HEK293T (cell line): ENCODE measurements around the gene ZIC4.

ENCODE experiments used
- CTCF ChIA-PET: fragments of 350-600 bp; formaldehyde crosslinking; extraction: SDS; loops from one replicate; lab custom pipeline; 2021; ENCODE audit warnings: antibody characterized with exemption, inconsistent platforms; lab: Yijun Ruan, JAX
- POLR2A ChIA-PET: fragments of 350-600 bp; formaldehyde crosslinking; extraction: SDS; loops from one replicate; lab custom pipeline; 2020; ENCODE audit warnings: antibody characterized with exemption, inconsistent platforms; lab: Yijun Ruan, JAX
- DNase-seq: peaks from one replicate; pipeline ENCODE4 v3.0.0; 2012; ENCODE audit warnings: mixed read lengths; ENCODE audit errors: extremely low spot score
- ARNT ChIP-seq: fragments of 450-650 bp; IDR thresholded peaks from 2 replicates; pipeline ENCODE4 v1.6.1; 2017; ENCODE audit warnings: mild to moderate bottlenecking
- BHLHE40 ChIP-seq: fragments of 450-650 bp; IDR thresholded peaks from 2 replicates; pipeline ENCODE4 v1.6.1; 2016; ENCODE audit warnings: mild to moderate bottlenecking, moderate library complexity, borderline replicate concordance
- CTBP1 ChIP-seq: fragments of 450-650 bp; IDR thresholded peaks from 2 replicates; pipeline ENCODE4 v1.6.1; 2016; ENCODE audit warnings: borderline replicate concordance
- ELF4 ChIP-seq: fragments of 450-650 bp; IDR thresholded peaks from 2 replicates; pipeline ENCODE4 v1.6.1; 2017; ENCODE audit warnings: antibody characterized with exemption
- FOXA1 ChIP-seq: fragments of 450-650 bp; IDR thresholded peaks from 2 replicates; pipeline ENCODE4 v1.6.1; 2016; ENCODE audit warnings: mild to moderate bottlenecking
- FOXK2 ChIP-seq: fragments of 450-650 bp; IDR thresholded peaks from 2 replicates; pipeline ENCODE4 v1.6.1; 2016; ENCODE audit warnings: mild to moderate bottlenecking
- FOXM1 ChIP-seq: fragments of 450-650 bp; IDR thresholded peaks from 2 replicates; pipeline ENCODE4 v1.6.1; 2017; ENCODE audit warnings: mild to moderate bottlenecking, borderline replicate concordance
- HDGF ChIP-seq: fragments of 450-650 bp; IDR thresholded peaks from 2 replicates; pipeline ENCODE4 v1.6.1; 2017; ENCODE audit warnings: antibody characterized with exemption, borderline replicate concordance
- L3MBTL2 ChIP-seq: fragments of 450-650 bp; conservative IDR thresholded peaks from 2 replicates; pipeline ENCODE4 v1.6.1; 2016; ENCODE audit warnings: mild to moderate bottlenecking
- LEF1 ChIP-seq: fragments of 450-650 bp; IDR thresholded peaks from 2 replicates; pipeline ENCODE4 v1.6.1; 2017; ENCODE audit warnings: mild to moderate bottlenecking, borderline replicate concordance
- NFRKB ChIP-seq: fragments of 450-650 bp; IDR thresholded peaks from 2 replicates; pipeline ENCODE4 v1.6.1; 2016; ENCODE audit warnings: mild to moderate bottlenecking, moderate library complexity
- SP1 ChIP-seq: fragments of 450-650 bp; IDR thresholded peaks from 2 replicates; pipeline ENCODE4 v1.6.1; 2017
- SUZ12 ChIP-seq: fragments of 450-650 bp; IDR thresholded peaks from 2 replicates; pipeline ENCODE4 v1.6.1; 2016; ENCODE audit warnings: mild to moderate bottlenecking
- TARDBP ChIP-seq: fragments of 450-650 bp; IDR thresholded peaks from 2 replicates; pipeline ENCODE4 v1.6.1; 2016
- ZNF384 ChIP-seq: fragments of 450-650 bp; IDR thresholded peaks from 2 replicates; pipeline ENCODE4 v1.6.1; 2016
- TF ChIP-seq, protein P1 (sequence below): fragments of 450-650 bp; IDR thresholded peaks from 2 replicates; pipeline ENCODE4 v1.6.1; 2016

The ZIC4 gene

DNA sequence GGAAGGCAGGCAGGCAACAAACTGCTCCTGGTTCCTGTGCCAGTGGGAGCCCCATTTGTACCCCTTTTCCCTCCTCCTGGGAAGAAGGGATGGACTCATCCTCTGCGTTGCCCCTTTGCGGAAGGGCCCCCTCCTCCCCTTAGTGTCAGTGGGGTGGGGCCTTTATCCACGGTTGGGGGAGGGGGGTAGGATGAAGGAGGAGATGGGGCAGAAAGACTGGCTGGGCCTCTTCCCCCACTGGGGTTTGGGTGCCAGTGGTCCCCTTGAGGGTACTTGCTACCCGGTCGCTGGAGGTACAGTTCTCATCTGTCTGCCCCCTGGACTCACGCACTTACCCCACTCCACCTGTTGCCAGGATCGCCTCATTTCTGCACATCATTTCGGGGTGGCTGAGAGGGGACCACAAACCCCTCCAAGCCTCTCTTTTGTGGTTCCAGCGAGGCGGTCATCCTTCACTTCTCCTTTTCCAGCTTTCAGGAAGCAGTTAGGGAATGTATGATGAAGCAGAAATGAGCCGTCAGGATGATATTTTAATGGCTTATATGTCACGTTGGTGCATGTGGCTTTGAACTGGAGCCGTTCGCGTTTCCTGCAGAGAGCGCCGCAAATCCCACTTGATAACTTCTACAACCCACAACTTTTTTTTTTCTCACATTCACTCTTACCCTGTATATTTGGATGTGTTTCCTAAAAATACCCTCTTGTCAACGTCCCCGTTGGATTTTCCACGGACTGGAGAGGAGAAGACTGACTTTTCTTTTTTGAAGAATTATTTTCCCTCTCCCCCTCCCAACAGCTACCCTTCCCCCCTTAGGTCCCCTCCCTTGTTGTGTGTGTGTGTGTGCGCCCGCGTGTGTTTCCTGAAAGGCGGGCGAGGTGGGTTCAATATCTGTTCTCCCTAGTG is at the start of gene ZIC4:
TSS of gene ZIC4 (minus strand) at position 516 of the 904 bp plus-strand sequence. CDS start 3,746 bp downstream, outside the sequence.
- no peak for DNase-seq
- TF ChIP-seq FOXM1 (no peak), SUZ12 (no peak), FOXK2 (no peak), TARDBP (no peak), L3MBTL2 (no peak)
- ChIA-PET CTCF (interaction anchor here (0.6 kb wide), 1 partner anchor 804 kb away, joined by 3 read pairs; no protein-coding TSS in a partner anchor), POLR2A (no interaction called here)

DNA sequence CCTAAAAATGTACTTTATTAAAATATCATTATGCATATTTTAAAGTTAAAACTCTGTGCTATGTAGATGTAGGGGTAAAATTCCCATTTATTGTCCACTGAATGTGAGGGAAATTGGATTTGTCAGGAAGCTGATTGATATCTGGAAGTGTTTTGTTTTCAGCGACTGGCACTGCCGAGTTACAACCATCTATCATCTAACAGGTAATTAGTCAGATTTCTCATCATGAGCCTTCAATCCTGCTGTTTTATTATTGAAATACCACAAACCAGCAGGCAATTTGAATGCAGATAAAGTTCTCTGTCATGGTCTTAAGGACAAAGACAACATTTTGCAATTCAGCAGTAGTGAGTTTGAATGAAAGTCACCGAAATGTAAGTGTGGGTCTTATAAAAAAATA is 43.3 kb upstream of the ZIC4 start:
- POLR2A ChIA-PET: no interaction called here
- no peak; the same call in 1 of the 2 replicates for TF ChIP-seq CTBP1
- TF ChIP-seq TARDBP: no peak
- no peak for TF ChIP-seq SP1
- TF ChIP-seq NFRKB: no peak
- TF ChIP-seq, protein P1, sequence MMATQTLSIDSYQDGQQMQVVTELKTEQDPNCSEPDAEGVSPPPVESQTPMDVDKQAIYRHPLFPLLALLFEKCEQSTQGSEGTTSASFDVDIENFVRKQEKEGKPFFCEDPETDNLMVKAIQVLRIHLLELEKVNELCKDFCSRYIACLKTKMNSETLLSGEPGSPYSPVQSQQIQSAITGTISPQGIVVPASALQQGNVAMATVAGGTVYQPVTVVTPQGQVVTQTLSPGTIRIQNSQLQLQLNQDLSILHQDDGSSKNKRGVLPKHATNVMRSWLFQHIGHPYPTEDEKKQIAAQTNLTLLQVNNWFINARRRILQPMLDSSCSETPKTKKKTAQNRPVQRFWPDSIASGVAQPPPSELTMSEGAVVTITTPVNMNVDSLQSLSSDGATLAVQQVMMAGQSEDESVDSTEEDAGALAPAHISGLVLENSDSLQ: peak; percentile 81
- no peak for TF ChIP-seq FOXK2
- no peak for TF ChIP-seq HDGF
- CTCF ChIA-PET: no interaction called here
- DNase-seq: peak; percentile 4

DNA sequence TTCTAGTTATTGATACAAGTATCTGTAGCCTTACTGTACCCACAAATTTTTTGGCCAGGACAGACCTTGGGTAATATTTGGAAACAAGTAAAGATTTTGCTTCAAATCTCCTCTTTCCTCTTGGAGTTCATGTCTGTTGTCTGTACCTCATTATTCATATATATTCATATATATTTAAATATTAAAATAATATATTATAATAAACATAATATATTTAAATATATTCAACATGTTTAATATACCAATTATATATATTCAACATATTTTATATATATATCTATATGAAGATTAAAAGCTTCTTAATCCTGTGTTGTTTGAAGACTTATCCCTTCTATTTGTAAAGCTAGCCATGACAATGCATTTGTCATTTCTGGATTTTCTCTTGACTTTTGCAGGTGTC is 40.9 kb upstream of the ZIC4 start:
- TF ChIP-seq ELF4 (no peak), HDGF (no peak), ZNF384 (no peak)
- ChIA-PET CTCF (no interaction called here), POLR2A (no interaction called here)
- DNase-seq: no peak

DNA sequence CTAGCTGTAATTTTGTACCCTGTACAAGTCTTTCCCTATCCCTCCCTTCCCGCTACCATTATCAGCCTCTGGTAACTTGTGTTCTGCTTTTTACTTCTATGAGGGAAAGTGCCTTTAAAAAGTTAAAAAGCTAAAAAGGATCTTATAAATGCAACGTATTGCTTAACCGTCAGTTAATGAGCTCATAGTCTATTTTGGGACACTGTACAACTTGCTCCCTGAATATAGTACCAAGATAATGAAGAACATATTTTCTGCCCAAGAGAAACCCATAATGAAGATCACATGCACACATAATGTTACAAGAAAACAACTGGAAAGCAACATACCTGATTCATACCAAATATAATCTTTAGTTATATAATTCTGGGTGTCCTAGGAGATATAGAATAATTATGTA is 25.4 kb upstream of the ZIC4 start:
- CTCF ChIA-PET: no interaction called here
- no peak for DNase-seq
- TF ChIP-seq BHLHE40 (no peak), ELF4 (no peak), ARNT (no peak), FOXK2 (no peak), CTBP1 (no peak), FOXA1 (no peak), SUZ12 (no peak), TARDBP (no peak), LEF1 (no peak)
- POLR2A ChIA-PET: no interaction called here

DNA sequence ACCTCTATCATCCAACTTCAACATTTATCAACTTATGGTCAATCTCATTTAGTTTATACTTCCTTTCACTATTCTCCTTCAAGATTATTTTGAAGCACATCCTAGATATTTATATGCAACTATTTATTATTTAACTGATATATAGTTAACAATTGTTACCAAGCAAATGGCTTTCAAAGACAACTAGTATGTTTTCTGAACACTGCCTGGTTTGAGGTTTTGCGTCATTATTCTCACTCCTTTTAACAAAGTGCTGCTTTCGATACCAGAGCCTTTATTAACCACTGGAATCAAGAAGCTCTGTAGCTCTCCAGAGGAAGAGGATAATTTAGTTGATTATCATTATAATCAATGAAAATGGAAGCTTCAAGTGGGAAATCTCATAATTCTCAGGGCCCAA is 22.4 kb upstream of the ZIC4 start:
- POLR2A ChIA-PET: no interaction called here
- CTCF ChIA-PET: no interaction called here

DNA sequence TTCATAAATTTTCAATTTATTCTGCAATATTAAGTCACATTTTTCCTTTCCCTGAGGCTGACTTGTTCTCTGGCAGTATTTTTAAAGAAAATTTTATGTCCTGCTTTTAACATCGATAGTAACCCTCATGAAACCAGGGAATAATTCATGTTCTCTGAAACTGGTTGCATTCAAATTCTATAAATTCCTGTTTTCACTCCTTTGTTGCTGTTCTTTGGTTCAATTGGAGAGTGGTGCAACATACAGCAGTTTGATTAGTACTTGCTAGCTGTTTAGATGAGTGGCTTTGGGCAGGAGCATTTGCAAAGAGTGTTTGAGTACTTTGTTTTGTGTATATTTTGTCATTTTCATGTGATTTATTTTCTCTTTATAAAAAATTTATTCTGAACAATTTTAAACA is 22.0 kb upstream of the ZIC4 start:
- ChIA-PET CTCF (no interaction called here), POLR2A (no interaction called here)
- TF ChIP-seq FOXA1 (no peak), L3MBTL2 (no peak), BHLHE40 (no peak), TARDBP (no peak), HDGF (no peak), ZNF384 (no peak), ELF4 (no peak), ARNT (no peak), FOXK2 (no peak), SP1 (no peak), CTBP1 (no peak), FOXM1 (no peak), NFRKB (no peak), SUZ12 (no peak)
- TF ChIP-seq, protein P1: no peak
- DNase-seq: no peak

More for the DNA sequence above, 22.4 kb upstream of the ZIC4 start:
- no peak for DNase-seq
- no peak for TF ChIP-seq SUZ12
- no peak for TF ChIP-seq ARNT
- no peak for TF ChIP-seq ZNF384
- TF ChIP-seq L3MBTL2: no peak
- TF ChIP-seq TARDBP: no peak
- TF ChIP-seq FOXA1: no peak
- TF ChIP-seq FOXM1: no peak
- TF ChIP-seq, protein P1: no peak
- no peak for TF ChIP-seq CTBP1
- TF ChIP-seq HDGF: no peak
- no peak for TF ChIP-seq ELF4

DNA sequence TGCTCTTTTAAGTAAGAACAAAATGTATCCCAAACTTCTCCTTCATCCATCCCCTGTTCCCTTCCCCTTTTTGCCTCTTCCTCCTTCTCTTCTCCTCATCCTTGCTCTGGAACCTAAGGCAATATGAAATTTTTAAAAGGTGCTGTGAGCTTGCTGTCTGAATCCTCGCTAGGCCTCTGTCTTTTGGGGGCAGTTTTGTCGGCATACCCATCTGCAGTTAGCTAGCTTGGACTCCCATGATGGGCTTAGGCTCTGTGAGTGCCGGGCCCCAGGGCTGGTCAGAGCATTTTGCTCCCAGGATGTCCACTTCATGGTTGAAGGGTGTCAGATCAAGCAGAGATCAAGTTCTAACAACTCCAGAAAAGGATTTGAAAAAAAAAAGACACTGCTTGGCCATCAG is 21.4 kb upstream of the ZIC4 start:
- ChIA-PET CTCF (no interaction called here), POLR2A (no interaction called here)
- no peak for DNase-seq
- TF ChIP-seq ZNF384 (no peak), SP1 (no peak), ARNT (no peak), FOXM1 (no peak), ELF4 (no peak), TARDBP (no peak)
